ENCODE data around the gene TMEM117. TPM values are rescaled to one million over a fixed set of nuclear protein-coding genes. Genes with fewer than 3 reads are reported as not detected.

Gene TMEM117
- total RNA-seq, 4 donors from 2014 or later: 16.9 to 24.9 (median 21.1) TPM

DNA sequence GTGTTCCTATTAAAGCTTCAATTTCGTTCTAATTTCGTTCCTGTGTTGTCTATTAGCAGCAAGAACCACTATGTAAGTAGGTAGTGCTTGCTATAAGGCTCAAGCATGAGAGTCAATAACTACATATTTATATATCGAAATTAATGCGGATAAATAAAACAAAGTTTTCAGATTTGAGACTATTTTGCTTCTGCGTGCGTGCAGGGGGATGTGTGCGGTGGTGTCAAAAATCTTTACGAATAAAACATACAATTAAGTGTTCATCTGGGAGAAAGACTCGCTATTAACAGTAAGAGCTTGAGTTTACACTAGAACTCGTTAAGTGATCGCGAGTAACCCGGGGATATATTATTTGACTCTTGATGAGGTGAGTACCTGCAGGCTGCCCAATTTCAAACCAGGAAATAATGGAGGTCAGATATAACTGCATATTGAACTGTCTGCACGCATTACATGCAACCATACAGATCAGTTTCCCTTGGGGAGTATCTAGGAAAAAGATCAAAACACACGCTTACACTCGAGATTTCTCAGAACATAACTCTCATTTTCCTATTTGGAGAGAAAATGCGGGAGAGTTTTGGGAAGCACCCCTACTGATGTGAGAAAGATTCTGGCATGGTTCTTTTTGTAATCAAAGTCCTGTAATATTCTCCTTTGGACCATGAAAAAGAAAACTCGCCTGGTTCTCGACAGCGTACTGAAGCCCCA, 30.6 kb upstream of the TMEM117 start:
- WGBS, 2 donors: 5 to 8% methylated on average over 20 of the region's 20 CpGs

DNA sequence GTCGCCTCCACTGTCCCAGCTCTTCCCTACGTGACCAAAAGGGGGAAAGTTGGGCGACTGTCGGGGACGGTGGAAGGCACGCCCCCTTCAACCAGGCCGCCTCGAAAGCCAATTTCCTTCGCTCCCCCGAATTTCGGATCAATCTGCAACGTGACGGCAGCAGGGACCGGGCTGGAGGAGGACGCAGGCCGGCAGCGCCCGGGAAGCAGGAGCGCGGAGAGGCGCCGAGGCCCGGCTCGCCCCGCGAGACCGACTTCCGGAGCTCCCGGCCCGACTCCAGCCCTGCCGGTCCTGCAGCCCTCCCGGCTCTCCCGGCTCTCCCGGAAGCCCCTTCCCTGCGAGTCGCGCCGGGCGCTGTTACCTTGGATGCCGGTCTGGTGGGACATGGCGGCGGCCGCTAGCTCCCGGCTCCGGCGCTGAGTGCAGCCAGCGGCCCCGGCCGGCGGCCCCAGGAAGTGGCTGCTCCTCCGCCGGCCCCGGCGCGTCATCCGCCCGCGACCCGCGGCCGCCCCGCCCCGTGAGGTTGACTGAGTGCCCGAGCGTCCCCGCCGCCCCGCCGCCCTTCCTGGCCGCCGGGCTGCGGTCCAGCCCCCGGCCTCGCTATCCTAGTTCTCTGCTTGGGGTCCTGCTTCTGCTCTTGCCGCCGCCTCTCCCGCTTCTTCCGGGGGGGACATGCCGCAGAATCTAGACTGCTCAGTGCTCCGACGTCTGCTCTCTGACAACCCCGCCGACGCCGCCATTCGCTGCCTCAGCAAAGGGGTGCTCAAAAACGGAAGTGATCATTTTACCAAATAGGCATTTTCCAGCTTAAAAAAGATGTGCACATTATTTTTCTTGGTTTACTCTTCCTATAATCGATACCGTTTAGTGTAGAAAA, 29.8 kb upstream of the TMEM117 start, which contains the start of gene TWF1:
TWF1 (minus strand) TSS at position 458 of the 877 bp plus-strand sequence; CDS start at position 386, 72 bp downstream.
- H3K27me3 ChIP-seq: no peaks in the 10 kb centered on the region
- TF ChIP-seq, protein P1, sequence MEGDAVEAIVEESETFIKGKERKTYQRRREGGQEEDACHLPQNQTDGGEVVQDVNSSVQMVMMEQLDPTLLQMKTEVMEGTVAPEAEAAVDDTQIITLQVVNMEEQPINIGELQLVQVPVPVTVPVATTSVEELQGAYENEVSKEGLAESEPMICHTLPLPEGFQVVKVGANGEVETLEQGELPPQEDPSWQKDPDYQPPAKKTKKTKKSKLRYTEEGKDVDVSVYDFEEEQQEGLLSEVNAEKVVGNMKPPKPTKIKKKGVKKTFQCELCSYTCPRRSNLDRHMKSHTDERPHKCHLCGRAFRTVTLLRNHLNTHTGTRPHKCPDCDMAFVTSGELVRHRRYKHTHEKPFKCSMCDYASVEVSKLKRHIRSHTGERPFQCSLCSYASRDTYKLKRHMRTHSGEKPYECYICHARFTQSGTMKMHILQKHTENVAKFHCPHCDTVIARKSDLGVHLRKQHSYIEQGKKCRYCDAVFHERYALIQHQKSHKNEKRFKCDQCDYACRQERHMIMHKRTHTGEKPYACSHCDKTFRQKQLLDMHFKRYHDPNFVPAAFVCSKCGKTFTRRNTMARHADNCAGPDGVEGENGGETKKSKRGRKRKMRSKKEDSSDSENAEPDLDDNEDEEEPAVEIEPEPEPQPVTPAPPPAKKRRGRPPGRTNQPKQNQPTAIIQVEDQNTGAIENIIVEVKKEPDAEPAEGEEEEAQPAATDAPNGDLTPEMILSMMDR (IDR thresholded peaks at IDR 0.05): peak in 4 of 5 experiments; percentile 13 to 68 (median 42)
- peak; percentile 60 to 79 for TF ChIP-seq POLR2A (IDR thresholded peaks at IDR 0.05)
- peak in 1 of 2 donors; percentile 82 for TF ChIP-seq EP300 (IDR thresholded peaks at IDR 0.05)
- H3K27ac ChIP-seq: peak within 1 kb of the TSS; percentile 95 to 100 (median 98)
- DNase-seq (ENCODE audit: low spot score in 2 of 2): peak; percentile 73 to 79
- H3K4me3 ChIP-seq: peak within 1 kb of the TSS; percentile 90 to 98 (median 92)
- H3K36me3 ChIP-seq: peaks cover 0 to 8% (median 4%) of the 10 kb centered on the region in 3 donors
- H3K4me1 ChIP-seq: peaks cover 3 to 39% (median 11%) of the 10 kb centered on the region in 4 donors
- 0% methylated on average over 49 to 50 of the region's 89 CpGs for WGBS, 2 donors
- H3K9me3 ChIP-seq: no peaks in the 10 kb centered on the region

More for the DNA sequence above, 30.6 kb upstream of the TMEM117 start:
- Histone ChIP-seq H3K9me3 (no peaks in the 10 kb centered on the region), H3K36me3 (peaks cover 3 to 16% (median 10%) of the 10 kb centered on the region in 3 donors), H3K4me1 (peaks cover 3 to 39% (median 11%) of the 10 kb centered on the region in 4 donors), H3K4me3 (peak overlapping the region; percentile 90 to 98 (median 92)), H3K27ac (peak overlapping the region; percentile 95 to 100 (median 98)), H3K27me3 (no peaks in the 10 kb centered on the region)
- TF ChIP-seq, protein P1 (IDR thresholded peaks at IDR 0.05): no peak
- TF ChIP-seq POLR2A (IDR thresholded peaks at IDR 0.05) (no peak), EP300 (IDR thresholded peaks at IDR 0.05) (no peak)
- DNase-seq (ENCODE audit: low spot score in 2 of 2): no peak

DNA sequence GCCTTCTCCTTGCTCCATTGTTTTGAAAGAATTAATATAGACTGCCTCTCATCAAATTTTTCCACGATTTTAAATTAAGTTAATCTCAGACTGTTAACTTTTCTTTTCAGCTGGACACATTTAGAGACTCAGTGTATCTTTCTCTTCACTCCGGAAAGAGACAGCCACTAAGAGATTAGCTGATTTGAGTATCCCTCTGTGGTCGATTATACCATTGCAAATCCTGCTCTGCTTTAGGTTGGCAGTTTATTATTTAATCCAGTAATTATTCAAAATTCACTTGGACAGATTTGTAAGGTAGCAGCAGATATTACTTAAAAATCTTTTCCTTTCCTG, 29.2 kb upstream of the TMEM117 start:
- peak overlapping the region; percentile 95 to 100 (median 98) for H3K27ac ChIP-seq
- DNase-seq (ENCODE audit: low spot score in 2 of 2): no peak
- no peaks in the 10 kb centered on the region for H3K27me3 ChIP-seq
- TF ChIP-seq, protein P1 (IDR thresholded peaks at IDR 0.05): no peak
- TF ChIP-seq EP300 (IDR thresholded peaks at IDR 0.05) (no peak), POLR2A (IDR thresholded peaks at IDR 0.05) (no peak)
- peaks cover 3 to 39% (median 11%) of the 10 kb centered on the region in 4 donors for H3K4me1 ChIP-seq
- H3K36me3 ChIP-seq: peaks cover 0 to 3% (median 3%) of the 10 kb centered on the region in 3 donors
- 4 to 6% methylated on average over 3 of the region's 3 CpGs for WGBS, 2 donors
- peak overlapping the region; percentile 90 to 98 (median 92) for H3K4me3 ChIP-seq
- H3K9me3 ChIP-seq: no peaks in the 10 kb centered on the region

DNA sequence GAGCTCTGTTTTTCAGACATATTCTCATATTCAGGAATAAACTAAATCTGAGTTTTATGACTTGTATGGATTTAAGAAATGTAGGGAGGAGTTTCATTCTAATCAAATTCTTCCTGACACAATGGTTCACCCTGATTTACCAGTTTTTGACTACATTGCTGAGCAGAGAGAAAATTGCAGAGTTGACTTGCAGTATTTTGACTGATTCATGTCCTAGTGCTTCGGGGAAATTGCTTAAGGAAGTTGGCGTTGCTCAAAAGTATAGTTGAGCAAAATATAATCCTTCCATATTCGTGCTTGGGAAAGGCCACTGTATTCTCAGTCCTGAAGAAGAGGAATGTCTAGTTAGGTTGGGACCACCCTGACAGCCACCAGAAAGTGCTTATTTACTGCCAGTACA, 28.5 kb upstream of the TMEM117 start:
- 57 to 72% methylated on average over 3 of the region's 3 CpGs for WGBS, 2 donors

More for the DNA sequence above, 28.5 kb upstream of the TMEM117 start:
- peak overlapping the region; percentile 30 to 100 (median 98) for H3K27ac ChIP-seq
- H3K36me3 ChIP-seq: no peaks in the 10 kb centered on the region
- peaks cover 3 to 39% (median 11%) of the 10 kb centered on the region in 4 donors for H3K4me1 ChIP-seq
- TF ChIP-seq EP300 (IDR thresholded peaks at IDR 0.05) (no peak), POLR2A (IDR thresholded peaks at IDR 0.05) (no peak)
- TF ChIP-seq, protein P1 (IDR thresholded peaks at IDR 0.05): no peak
- H3K27me3 ChIP-seq: no peaks in the 10 kb centered on the region
- H3K9me3 ChIP-seq: no peaks in the 10 kb centered on the region
- no peak for DNase-seq (ENCODE audit: low spot score in 2 of 2)
- H3K4me3 ChIP-seq: no peak overlapping the region

All from tibial nerve (tissue), 4 donors.